SU-DHL-6 (cell line): ENCODE data around the gene CDC42EP5.

ENCODE experiments used
- H2AFZ ChIP-seq: fragments of 200-600 bp; sonication (generic); 2 replicates; pipeline ENCODE4 v1.6.1; 2014; ENCODE audit warnings: low read depth, mild to moderate bottlenecking, moderate library complexity, mixed read lengths, antibody characterized with exemption, low read length; ENCODE audit not compliant: severe bottlenecking
- H3F3A ChIP-seq: fragments of 200-600 bp; shearing (Covaris generic); 2 replicates; pipeline ENCODE4 v1.6.0; 2016; ENCODE audit warnings: antibody characterized with exemption, mild to moderate bottlenecking; ENCODE audit not compliant: insufficient read depth
- H3K27ac ChIP-seq: fragments of 200-600 bp; sonication (generic); 2 replicates; pipeline ENCODE4 v1.5.1; 2016; ENCODE audit warnings: low read depth, mild to moderate bottlenecking, low read length, moderate library complexity, mixed read lengths
- H3K27me3 ChIP-seq: fragments of 200-600 bp; sonication (generic), shearing (Covaris generic); 2 replicates; pipeline ENCODE4 v1.6.0; 2014; ENCODE audit warnings: mild to moderate bottlenecking, low read length
- H3K36me3 ChIP-seq: fragments of 200-600 bp; sonication (generic); 2 replicates; pipeline ENCODE4 v1.6.1; 2014; ENCODE audit warnings: mild to moderate bottlenecking, low read length, mixed read lengths
- H3K4me2 ChIP-seq: fragments of 300-600, 200-600 bp; shearing (Covaris generic), sonication (generic); 2 replicates; pipeline ENCODE4 v1.6.0; 2014; ENCODE audit warnings: low read length, low read depth, mild to moderate bottlenecking; ENCODE audit not compliant: poor library complexity, severe bottlenecking
- H3K4me3 ChIP-seq: fragments of 200-600 bp; sonication (generic); 2 replicates; pipeline ENCODE4 v1.5.1; 2014; ENCODE audit warnings: antibody characterized with exemption, low read length, mild to moderate bottlenecking, mixed read lengths; ENCODE audit not compliant: insufficient read depth, poor library complexity, severe bottlenecking
- H3K79me2 ChIP-seq: fragments of 200-600 bp; sonication (generic); 2 replicates; pipeline ENCODE4 v1.6.1; 2014; ENCODE audit warnings: mild to moderate bottlenecking, low read length, moderate library complexity; ENCODE audit not compliant: insufficient read depth
- H3K9ac ChIP-seq: fragments of 200-600 bp; sonication (generic); 2 replicates; pipeline ENCODE4 v1.7.0; 2014; ENCODE audit warnings: mild to moderate bottlenecking, low read length
- H3K9me2 ChIP-seq: fragments of 200-600 bp; sonication (generic); replicated peaks from 2 replicates; pipeline ENCODE4 v1.6.1; 2014; ENCODE audit warnings: low read length; ENCODE audit not compliant: insufficient read depth
- H3K9me3 ChIP-seq: fragments of 200-600 bp; sonication (generic); 2 replicates; pipeline ENCODE4 v1.6.1; 2014; ENCODE audit warnings: low read length, mixed read lengths; ENCODE audit not compliant: insufficient read depth
- H4K20me1 ChIP-seq: fragments of 200-600 bp; sonication (generic); 2 replicates; pipeline ENCODE4 v1.6.1; 2014; ENCODE audit warnings: low read depth, mild to moderate bottlenecking, antibody characterized with exemption, low read length, moderate library complexity, mixed read lengths
- CTCF ChIP-seq: fragments of 200-600 bp; sonication (generic); IDR thresholded peaks from one replicate; pipeline ENCODE4 v1.5.1; 2017; ENCODE audit warnings: antibody characterized with exemption, mild to moderate bottlenecking, low read length, moderate library complexity; ENCODE audit not compliant: insufficient read depth, poor library complexity, severe bottlenecking
- EZH2phosphoT487 ChIP-seq: fragments of 200-600 bp; sonication (generic), shearing (Covaris generic); conservative IDR thresholded peaks from 2 replicates; pipeline ENCODE4 v1.6.1; 2018; ENCODE audit warnings: mild to moderate bottlenecking, antibody characterized with exemption, low read length, moderate library complexity, mixed read lengths

The CDC42EP5 gene

GRCh38 chr19:54416695-54417491 is 56.2 kb downstream of the CDC42EP5 start:
- Histone ChIP-seq H3K4me3 (no peak overlapping the region), H3K79me2 (no peaks in the 10 kb centered on the region)
- TF ChIP-seq EZH2phosphoT487 (no peak), CTCF (no peak)

GRCh38 chr19:54415901-54416673 is 57.0 kb downstream of the CDC42EP5 start:
- Histone ChIP-seq H2AFZ (no peak overlapping the region), H3K9me2 (no peaks in the 10 kb centered on the region), H3K27me3 (no peaks in the 10 kb centered on the region), H3K4me3 (no peak overlapping the region), H3K4me2 (no peak overlapping the region), H4K20me1 (no peaks in the 10 kb centered on the region), H3F3A (no peaks in the 10 kb centered on the region), H3K9me3 (no peaks in the 10 kb centered on the region), H3K9ac (no peak overlapping the region), H3K79me2 (no peaks in the 10 kb centered on the region), H3K27ac (no peak overlapping the region), H3K36me3 (no peaks in the 10 kb centered on the region)
- TF ChIP-seq CTCF: no peak

More at GRCh38 chr19:54416695-54417491, 56.2 kb downstream of the CDC42EP5 start:
- H3K9me2 ChIP-seq: no peaks in the 10 kb centered on the region
- no peak overlapping the region for H2AFZ ChIP-seq
- H3K4me2 ChIP-seq: no peak overlapping the region
- no peaks in the 10 kb centered on the region for H3K9me3 ChIP-seq
- no peaks in the 10 kb centered on the region for H3K27me3 ChIP-seq
- H3K27ac ChIP-seq: no peak overlapping the region
- no peaks in the 10 kb centered on the region for H3F3A ChIP-seq
- H3K9ac ChIP-seq: no peak overlapping the region
- H4K20me1 ChIP-seq: no peaks in the 10 kb centered on the region
- no peaks in the 10 kb centered on the region for H3K36me3 ChIP-seq

GRCh38 chr19:54415208-54415900 is 57.7 kb downstream of the CDC42EP5 start, which contains the start of gene TTYH1:
Gene TTYH1 (plus strand): TSS chr19:54415464. CDS start chr19:54415553, 89 bp downstream.
- no peak within 1 kb of the TSS for H2AFZ ChIP-seq
- no peaks in the 10 kb centered on the region for H4K20me1 ChIP-seq
- no peak within 1 kb of the TSS for H3K9ac ChIP-seq
- no peaks in the 10 kb centered on the region for H3F3A ChIP-seq
- no peaks in the 10 kb centered on the region for H3K36me3 ChIP-seq
- H3K27me3 ChIP-seq: no peaks in the 10 kb centered on the region
- H3K4me2 ChIP-seq: no peak within 1 kb of the TSS
- no peak within 1 kb of the TSS for H3K27ac ChIP-seq
- TF ChIP-seq CTCF (no peak), EZH2phosphoT487 (no peak)
- H3K79me2 ChIP-seq: no peaks in the 10 kb centered on the region
- no peaks in the 10 kb centered on the region for H3K9me3 ChIP-seq
- no peaks in the 10 kb centered on the region for H3K9me2 ChIP-seq
- H3K4me3 ChIP-seq: no peak within 1 kb of the TSS
